GM13976 (cell line): ENCODE data around the gene MYO1A.

ENCODE experiments used
- DNase-seq: peaks from one replicate; pipeline ENCODE4 v3.0.0; 2012; ENCODE audit warnings: low spot score
- in situ Hi-C: fragments of 300-500 bp; cut with MboI; formaldehyde crosslinking; loops from one replicate; pipeline ENCODE4 v1.12.0; 2022; ENCODE audit warnings: low sequenced_read_pairs, mixed read lengths, inconsistent platforms; ENCODE audit not compliant: unreplicated experiment
- TF ChIP-seq, protein P1 (sequence below): IDR thresholded peaks from 2 replicates; pipeline ENCODE4 v1.5.1; 2012; ENCODE audit warnings: borderline replicate concordance, mild to moderate bottlenecking; ENCODE audit not compliant: insufficient read depth; ENCODE audit errors: extremely low read depth, missing control alignments, control extremely low read depth

The MYO1A gene

DNA sequence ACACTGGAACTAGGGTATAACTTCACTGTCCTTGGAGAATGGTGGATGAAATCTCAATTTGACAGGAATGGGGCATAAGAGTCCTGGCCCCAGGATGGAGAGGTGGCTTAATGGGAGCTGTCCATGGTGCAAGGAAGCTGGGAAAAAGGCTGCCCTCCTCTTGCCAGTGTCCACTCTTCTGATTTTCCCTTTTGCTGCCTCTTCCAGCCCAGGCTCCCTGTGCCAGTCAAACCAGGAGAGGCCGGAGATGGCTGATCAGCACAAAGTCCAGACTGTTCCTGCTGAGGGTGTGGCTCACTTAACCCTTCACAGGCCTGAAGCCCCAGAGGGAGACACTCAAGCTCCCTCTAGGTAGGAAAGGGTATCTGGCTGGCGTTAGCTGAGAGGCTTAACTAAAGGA, at the start of gene MYO1A:
Gene MYO1A, minus strand, starts transcription at position 240 of the 400 bp plus-strand sequence. CDS start 1,806 bp downstream, outside the sequence.
- TF ChIP-seq, protein P1, sequence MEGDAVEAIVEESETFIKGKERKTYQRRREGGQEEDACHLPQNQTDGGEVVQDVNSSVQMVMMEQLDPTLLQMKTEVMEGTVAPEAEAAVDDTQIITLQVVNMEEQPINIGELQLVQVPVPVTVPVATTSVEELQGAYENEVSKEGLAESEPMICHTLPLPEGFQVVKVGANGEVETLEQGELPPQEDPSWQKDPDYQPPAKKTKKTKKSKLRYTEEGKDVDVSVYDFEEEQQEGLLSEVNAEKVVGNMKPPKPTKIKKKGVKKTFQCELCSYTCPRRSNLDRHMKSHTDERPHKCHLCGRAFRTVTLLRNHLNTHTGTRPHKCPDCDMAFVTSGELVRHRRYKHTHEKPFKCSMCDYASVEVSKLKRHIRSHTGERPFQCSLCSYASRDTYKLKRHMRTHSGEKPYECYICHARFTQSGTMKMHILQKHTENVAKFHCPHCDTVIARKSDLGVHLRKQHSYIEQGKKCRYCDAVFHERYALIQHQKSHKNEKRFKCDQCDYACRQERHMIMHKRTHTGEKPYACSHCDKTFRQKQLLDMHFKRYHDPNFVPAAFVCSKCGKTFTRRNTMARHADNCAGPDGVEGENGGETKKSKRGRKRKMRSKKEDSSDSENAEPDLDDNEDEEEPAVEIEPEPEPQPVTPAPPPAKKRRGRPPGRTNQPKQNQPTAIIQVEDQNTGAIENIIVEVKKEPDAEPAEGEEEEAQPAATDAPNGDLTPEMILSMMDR: no peak
- in situ Hi-C loops: no loop called here
- DNase-seq: no peak

- TF ChIP-seq, protein P1: no peak
- DNase-seq: peak; percentile 6
- in situ Hi-C loops: no loop called here
Measured at GRCh38 chr12:57099047-57099714, 49.3 kb upstream of the MYO1A start.

DNA sequence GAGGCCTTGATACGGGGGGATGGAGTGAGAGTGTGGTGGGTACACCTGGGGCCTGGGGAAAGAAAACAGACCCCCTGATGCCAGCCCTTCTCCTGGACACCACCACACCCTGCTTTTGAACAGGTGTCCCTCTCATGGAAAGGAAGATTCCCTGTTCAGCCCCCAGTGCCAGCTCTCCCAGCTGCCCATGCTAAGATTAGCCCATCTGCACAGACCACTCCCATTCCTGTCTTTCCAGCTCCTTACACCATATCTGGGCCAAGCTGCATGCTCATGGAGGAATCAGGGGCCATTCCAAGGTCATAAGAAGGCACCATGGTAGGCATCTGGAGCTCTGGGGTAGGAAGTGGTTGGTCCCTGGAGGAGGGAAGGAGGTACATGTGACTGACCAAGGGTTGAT, 48.6 kb upstream of the MYO1A start:
- in situ Hi-C loops: no loop called here
- TF ChIP-seq, protein P1: no peak
- DNase-seq: no peak

- no peak for DNase-seq
- TF ChIP-seq, protein P1: no peak
- in situ Hi-C loops: no loop called here
Measured at GRCh38 chr12:57097554-57097835, 47.6 kb upstream of the MYO1A start.

GRCh38 chr12:57096748-57097553, 47.0 kb upstream of the MYO1A start:
- DNase-seq: peak; percentile 15
- TF ChIP-seq, protein P1: no peak
- in situ Hi-C loops: no loop called here

GRCh38 chr12:57096099-57096572, 46.2 kb upstream of the MYO1A start:
- TF ChIP-seq, protein P1: no peak
- in situ Hi-C loops: no loop called here
- DNase-seq: peak; percentile 19

DNA sequence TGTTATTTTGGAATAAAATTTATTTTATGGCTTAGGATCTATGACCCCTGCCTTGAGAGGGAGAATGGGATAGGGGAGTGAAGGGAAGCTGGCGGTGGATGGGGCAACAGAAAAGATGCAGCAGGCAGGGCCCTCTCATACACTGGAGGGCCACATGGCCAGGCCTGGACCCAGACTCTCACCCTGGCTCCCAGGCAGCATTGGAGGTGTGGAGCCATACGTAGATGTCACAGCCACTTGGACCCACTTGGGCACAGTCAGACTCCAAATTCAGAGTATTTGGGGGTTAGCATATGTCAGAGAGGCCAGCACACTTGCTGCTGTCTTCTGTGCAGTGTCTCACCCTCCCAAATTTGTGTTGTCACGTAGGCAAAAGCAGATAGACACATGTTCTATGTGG, 45.5 kb upstream of the MYO1A start:
- in situ Hi-C loops: no loop called here
- TF ChIP-seq, protein P1: no peak
- peak; percentile 15 for DNase-seq
